ENCODE results near the gene NDEL1.

DNA sequence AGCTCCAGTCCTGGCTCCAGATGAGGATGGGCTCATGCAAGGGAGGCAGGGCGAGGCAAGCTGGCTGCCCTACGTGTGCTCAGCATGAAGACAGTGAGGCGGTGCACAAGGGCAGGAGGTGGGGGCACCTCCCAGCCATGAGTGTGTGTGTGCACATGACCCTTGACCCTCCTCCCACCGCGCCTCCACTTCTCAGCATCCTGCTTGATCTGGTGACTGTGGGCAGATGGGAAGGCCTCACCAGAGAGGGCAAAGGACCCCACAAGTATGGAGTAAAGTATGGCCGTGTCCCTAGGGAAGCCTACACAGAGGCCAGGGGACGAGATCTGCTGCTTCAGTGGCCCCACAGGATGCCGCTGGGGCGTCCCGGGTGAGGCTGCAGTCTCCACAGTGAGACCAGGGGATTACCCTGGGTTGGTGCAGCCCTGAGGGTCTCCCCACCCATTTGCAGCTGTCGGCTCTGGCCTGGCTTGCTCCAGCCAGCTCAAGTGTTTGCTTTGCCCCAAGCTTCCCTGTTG lies 30.1 kb upstream of the NDEL1 start:
- TF ChIP-seq ZC3H10 (CRISPR knock-in tag; IDR thresholded peaks at IDR 0.05) (no peak), ZFP30 (CRISPR knock-in tag; IDR thresholded peaks at IDR 0.05) (no peak), PPARA (CRISPR knock-in tag; IDR thresholded peaks at IDR 0.05; ENCODE audit: borderline replicate concordance) (no peak), TCF4 (CRISPR knock-in tag; IDR thresholded peaks at IDR 0.05; ENCODE audit: borderline replicate concordance) (no peak)
- TF ChIP-seq, protein P1, sequence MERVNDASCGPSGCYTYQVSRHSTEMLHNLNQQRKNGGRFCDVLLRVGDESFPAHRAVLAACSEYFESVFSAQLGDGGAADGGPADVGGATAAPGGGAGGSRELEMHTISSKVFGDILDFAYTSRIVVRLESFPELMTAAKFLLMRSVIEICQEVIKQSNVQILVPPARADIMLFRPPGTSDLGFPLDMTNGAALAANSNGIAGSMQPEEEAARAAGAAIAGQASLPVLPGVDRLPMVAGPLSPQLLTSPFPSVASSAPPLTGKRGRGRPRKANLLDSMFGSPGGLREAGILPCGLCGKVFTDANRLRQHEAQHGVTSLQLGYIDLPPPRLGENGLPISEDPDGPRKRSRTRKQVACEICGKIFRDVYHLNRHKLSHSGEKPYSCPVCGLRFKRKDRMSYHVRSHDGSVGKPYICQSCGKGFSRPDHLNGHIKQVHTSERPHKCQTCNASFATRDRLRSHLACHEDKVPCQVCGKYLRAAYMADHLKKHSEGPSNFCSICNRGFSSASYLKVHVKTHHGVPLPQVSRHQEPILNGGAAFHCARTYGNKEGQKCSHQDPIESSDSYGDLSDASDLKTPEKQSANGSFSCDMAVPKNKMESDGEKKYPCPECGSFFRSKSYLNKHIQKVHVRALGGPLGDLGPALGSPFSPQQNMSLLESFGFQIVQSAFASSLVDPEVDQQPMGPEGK (CRISPR knock-in tag; IDR thresholded peaks at IDR 0.05; ENCODE audit: borderline replicate concordance): no peak

Measured in SK-N-SH treated with all-trans-retinoic acid at 6 μM for 48 hours (cell line).